Activated CD4-positive, alpha-beta T cell treated with anti-CD3 and anti-CD28 coated beads, Interleukin-10, Interleukin-2, amounts not matched to agents 100 ng/mL and 50 ng/mL, durations not matched to agents 16 hours and 8 hours (primary cell): ENCODE data around the gene DPH5.
A peak's percentile ranks its signal among the peaks of the same experiment; 100 is the strongest.
"Not testable (repeated sequence)": the region's sequence is repeated elsewhere in the genome, so short reads cannot be mapped to it uniquely, and the experiment has no call there.

Experiments
- DNase-seq: peaks from one replicate; pipeline ENCODE4 v3.0.0-alpha.2; 2020

Gene DPH5

GRCh38 chr1:100979631-100980030, 46.0 kb downstream of the DPH5 start:
- DNase-seq = no peak

DNA sequence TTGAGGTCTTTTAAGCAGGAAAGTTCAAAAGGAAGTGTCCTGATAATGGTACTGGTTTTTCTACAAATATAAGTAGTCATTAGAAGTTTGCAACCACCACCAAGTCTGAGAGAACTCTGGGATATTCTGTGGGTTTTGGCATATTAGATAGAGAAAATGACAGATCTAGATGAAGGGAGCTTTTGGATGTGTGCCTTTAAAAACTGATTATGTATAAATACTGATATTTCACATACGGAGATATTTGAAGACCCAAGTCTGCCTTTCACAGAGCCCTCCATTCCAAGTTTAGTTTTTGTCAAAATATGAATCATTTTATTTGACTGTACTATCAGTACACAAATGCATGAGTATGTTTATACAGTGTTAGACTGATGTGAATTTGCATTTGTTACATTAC, 48.6 kb downstream of the DPH5 start:
- no peak for DNase-seq

DNA sequence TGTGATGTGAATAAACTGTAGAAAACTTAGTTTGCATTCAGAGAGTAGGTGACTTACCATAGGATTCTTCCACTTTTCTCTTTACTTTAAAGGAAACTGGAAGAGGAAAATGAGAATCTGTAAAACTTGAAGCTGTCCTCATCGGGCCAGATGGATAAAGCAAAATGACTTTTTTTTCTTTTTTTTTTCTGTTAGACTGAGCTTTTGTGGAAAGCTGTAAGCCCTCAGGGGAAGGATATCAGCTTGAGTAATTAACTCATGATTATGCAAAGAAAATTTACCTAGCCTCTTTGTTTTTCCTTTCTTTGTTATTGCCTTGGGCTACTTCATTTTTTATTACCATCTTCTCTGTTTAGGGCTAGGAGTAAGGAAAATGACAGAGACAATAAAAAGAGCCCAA, 53.4 kb downstream of the DPH5 start:
- no peak for DNase-seq

DNA sequence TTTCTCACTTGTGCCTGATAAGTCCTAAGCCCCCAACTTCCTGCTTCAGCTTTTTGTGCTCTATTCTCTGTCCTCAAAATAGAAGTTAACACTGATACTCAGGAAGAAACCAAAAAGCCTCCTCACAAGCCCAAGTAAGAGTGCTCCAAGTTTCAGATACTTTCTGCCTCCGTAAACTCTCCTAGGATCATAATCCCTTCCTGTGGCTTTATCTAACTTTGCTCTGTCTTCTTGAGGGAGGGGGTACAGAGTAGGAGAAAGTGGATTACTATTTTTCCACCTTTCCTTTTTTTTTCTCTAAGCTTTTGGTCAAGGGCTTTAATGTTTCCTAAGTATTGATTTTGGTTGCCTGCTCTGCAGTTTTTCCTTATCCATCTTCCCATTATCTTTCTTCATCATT, 54.6 kb downstream of the DPH5 start:
- no peak for DNase-seq

- no peak for DNase-seq
Observed at GRCh38 chr1:100969327-100969726, 56.3 kb downstream of the DPH5 start.

GRCh38 chr1:100968621-100969020, 57.0 kb downstream of the DPH5 start:
- DNase-seq = no peak

- DNase-seq = no peak
Observed at GRCh38 chr1:100960098-100960497, 65.5 kb downstream of the DPH5 start.

DNA sequence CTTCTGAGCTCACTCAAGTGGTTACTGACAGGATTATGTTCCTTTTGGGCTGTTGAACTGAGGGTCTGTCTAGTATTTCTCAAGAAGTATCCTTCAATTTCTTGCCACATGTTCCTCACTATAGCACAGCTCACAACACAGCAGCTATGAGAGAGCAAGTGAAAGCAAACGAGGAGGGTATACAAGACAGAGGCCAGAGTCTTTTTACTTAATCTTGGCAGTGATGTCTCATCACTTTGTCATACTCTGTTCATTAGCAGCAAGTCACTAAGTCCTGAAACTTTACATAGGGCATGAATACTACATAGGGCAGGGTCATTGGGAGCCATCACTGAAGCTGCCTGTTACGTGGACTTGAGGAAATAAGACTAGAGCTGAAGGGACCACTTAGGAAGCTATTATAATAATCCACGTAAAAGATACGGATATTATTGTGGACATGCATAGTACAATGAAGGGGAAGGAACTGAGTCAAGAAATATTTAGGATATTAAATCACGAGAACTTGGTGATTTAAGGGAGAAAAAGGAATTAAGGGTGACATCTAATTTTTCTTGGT, 66.0 kb downstream of the DPH5 start:
- no peak for DNase-seq

- peak; percentile 9 for DNase-seq
Observed at GRCh38 chr1:100955322-100955721, 70.3 kb downstream of the DPH5 start.

DNA sequence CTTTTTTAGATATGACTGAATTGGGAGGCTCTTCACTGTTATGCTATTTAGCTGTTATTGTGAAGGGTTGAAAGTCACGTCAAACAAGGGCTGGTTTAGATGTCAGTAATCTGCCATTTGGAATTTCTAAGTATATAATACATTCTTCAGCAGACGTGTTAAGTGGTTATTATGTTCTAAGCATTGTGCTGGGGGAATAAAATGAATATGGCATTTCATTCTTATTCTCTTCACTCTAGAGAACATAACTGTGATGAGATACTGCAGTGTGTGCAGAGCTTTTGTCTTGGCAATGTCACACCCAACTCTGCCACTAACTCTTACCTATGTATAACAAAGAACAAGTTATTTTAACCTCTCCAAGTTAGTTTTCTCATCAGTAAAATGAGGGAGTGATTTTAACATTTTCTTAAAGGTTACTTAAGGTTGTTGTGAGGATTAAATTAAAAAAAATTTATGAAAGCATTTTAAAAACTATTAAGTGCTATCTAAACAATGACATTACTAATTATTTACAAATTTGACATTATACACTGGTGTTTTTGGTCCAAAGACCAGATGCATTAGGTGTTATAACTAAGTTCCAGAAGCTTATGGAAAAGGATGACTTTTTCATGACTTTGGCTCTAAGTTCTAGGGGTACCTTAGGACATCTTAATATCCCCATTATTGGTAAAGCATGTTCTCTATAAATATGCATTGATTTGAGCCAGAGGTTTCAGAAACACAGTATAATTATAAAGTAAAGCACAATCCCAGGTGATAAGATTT, 71.4 kb downstream of the DPH5 start:
- no peak for DNase-seq

DNA sequence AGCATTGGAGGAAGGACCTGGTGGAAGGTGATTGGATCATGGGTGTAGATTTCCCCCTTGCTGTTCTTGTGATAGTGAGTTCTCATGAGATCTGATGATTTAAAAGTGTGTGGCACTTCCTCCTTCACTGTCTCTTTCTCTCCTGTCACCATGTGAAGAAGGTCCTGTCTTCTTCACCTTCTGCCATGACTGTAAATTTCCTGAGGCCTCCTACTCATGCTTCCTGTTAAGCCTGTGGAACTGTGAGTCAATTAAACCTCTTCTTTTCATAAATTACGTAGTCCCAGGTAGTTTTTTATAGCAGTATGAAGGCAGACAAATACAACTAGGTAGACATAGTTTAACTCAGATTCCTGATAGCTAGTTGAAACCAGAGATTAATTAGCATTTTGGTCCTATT, 72.6 kb downstream of the DPH5 start:
- DNase-seq = peak; percentile 32

- no peak for DNase-seq
Observed at GRCh38 chr1:100952104-100952745, 73.4 kb downstream of the DPH5 start.

DNA sequence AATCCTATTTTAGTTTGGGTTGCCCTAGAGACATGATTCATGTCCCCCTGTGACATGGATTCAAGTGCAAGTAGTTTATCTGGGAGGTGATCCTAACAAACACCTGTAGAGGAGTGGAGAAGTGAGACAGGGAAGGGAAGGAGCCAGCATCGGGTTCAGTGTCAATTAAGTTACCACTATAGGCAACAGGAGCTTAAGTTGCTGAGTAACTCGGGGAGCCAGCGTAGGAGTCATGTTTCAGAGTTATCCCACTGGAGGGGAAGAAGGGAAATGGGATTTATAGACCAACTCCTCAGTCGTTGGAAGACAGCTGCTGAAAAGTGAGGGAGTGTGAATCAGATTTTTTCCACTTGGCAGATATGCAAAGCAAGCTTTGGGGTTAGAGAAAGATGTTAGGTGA, 74.8 kb downstream of the DPH5 start:
- no peak for DNase-seq

GRCh38 chr1:100950337-100950736, 75.2 kb downstream of the DPH5 start:
- DNase-seq = no peak

DNA sequence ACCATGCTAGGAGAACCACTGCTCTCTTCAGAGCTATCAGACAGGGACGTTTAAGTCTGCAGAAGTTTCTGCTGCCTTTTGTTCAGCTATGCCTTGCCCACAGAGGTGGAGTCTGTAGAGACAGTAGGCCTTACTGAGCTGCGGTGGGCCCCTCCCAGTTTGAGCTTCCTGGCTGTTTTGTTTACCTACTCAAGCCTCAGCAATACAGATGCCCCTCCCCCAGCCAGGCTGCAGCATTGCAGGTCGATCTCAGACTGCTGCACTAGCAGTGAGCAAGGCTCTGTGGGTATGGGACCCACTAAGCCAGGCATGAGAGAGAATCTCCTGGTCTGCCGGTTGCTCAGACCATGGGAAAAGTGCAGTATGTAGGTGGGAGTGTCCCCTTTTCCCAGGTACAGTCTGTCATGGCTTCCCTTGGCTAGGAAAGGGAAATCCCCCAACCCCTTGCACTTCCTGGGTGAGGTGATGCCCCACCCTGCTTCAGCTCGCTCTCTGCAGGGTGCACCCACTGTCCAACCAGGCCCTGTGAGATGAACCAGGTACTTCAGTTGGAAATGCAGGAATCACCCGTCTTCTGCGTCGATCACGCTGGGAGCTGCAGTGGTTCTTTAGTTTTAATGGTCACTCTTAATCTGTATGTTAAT, 75.9 kb downstream of the DPH5 start:
- DNase-seq = peak; percentile 75

GRCh38 chr1:100948721-100949405, 76.7 kb downstream of the DPH5 start:
- DNase-seq = not testable (repeated sequence)

DNA sequence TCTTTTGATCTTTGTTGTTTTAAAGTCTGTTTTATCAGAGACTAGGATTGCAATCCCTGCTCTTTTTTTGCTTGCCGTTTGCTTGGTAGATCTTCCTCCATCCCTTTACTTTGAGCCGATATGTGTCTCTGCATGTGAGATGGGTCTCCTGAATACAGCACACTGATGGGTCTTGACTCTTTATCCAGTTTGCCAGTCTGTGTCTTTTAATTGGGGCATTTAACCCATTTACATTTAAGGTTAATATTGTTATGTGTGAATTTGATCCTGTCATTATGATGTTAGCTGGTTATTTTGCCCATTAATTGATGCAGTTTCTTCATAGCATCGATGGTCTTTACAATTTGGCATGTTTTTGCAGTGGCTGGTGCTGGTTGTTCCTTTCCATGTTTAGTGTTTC, 77.8 kb downstream of the DPH5 start:
- DNase-seq = not testable (repeated sequence)

- DNase-seq = not testable (repeated sequence)
Observed at GRCh38 chr1:100946064-100946463, 79.5 kb downstream of the DPH5 start.

DNA sequence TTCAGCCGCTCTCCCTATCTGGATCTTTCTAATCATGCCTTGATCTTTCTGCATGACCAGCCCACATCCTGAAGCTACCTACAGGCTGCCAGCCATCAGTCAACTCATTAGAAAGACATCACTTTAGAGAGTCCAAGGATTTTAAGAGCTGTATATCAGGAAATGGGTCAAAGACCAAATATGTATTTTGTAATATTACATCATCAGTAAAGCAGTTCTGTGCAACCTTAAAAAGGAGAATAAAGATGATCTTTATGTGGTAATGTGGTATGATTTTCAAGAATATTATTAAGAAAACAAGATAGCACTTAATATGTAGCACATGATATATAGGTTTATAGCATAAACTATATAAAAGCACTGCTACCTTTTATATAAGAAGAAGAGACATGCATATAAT, 82.1 kb downstream of the DPH5 start:
- DNase-seq = no peak

- no peak for DNase-seq
Observed at GRCh38 chr1:100942304-100943046, 83.1 kb downstream of the DPH5 start.

GRCh38 chr1:100941580-100942216, 83.9 kb downstream of the DPH5 start:
- DNase-seq = no peak

DNA sequence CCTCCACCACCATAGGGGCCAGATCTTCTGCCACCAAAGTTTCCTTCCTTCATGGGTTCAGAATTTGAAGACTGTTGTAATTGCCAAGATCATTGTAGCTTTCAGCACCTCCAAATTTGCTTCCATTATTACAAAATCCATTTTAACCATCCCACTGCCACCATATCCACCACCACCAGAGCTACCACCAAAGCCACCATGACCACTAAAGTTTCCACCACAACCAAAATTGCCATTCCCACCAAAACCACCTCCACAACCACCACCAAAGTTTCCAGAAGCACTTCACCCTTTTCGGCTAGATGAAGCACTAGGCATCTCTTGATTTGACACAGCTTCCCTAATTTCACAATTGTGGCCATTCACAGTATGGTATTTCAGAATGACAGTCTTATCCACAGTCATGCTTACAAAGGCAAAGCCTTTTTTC, 84.5 kb downstream of the DPH5 start:
- peak; percentile 87 for DNase-seq
